CD4-positive, alpha-beta T cell treated with Interleukin-6 for 4 hours (primary cell): ENCODE measurements around the gene ZBTB6.
"Not testable (repeated sequence)": the region's sequence is repeated elsewhere in the genome, so short reads cannot be mapped to it uniquely, and the experiment has no call there.

Source experiments
- DNase-seq: peaks from one replicate; pipeline ENCODE4 v3.0.0-alpha.2; 2020; ENCODE audit warnings: mixed read lengths

Gene ZBTB6

DNA sequence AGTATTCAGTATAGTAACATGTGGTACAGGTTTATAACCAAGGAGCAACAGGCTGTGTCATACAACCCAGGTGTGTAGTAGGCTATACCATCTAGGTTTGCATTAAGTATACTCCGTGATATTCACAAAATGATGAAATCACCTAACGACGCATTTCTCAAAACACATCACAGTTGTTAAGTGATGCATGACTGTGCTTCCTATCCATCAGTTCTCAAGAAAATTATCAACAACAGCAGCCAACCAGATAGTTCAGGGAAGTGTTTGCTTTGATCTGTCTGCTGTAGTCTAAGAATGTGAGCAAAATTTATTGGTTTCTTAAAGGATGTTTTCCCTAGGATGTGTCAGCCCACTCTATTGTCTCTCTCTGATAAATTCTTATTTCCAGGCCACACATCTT is 10.8 kb upstream of the ZBTB6 start:
- DNase-seq: no peak

GRCh38 chr9:122922713-122923112 is 9.6 kb upstream of the ZBTB6 start:
- DNase-seq: no peak

- no peak for DNase-seq
Measured at GRCh38 chr9:122918310-122918709, 5.2 kb upstream of the ZBTB6 start.

DNA sequence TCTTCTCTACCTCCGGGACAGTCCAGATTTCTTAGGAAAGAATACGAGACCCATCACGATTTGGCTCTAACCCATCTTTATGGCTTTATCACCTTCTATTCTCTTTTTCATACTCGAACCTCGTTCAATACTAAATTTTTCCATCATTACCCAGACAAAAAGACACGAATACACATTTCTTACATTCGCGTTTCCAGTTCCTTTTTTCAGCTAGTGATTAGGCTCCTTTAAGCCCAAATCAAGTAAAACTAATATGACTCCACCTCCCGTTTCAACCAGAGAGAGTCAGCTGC is 506 bp downstream of the ZBTB6 start:
- no peak for DNase-seq

DNA sequence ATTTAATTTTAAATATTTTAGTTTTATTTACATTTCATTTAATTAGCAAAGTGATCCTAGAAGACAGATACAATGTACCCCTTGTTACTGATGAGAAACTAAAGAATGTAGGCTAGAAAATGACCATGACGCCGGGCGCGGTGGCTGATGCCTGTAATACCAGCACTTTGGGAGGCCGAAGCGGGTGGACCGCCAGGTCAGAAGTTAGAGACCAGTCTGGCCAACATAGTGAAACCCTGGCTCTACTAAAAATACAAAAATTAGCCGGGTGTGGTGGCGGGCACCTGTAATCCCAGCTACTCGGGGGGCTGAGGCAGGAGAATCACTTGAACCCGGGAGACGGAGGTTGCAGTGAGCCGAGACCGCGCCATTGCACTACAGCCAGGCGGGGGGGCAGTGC is 7.0 kb downstream of the ZBTB6 start:
- not testable (repeated sequence) for DNase-seq

DNA sequence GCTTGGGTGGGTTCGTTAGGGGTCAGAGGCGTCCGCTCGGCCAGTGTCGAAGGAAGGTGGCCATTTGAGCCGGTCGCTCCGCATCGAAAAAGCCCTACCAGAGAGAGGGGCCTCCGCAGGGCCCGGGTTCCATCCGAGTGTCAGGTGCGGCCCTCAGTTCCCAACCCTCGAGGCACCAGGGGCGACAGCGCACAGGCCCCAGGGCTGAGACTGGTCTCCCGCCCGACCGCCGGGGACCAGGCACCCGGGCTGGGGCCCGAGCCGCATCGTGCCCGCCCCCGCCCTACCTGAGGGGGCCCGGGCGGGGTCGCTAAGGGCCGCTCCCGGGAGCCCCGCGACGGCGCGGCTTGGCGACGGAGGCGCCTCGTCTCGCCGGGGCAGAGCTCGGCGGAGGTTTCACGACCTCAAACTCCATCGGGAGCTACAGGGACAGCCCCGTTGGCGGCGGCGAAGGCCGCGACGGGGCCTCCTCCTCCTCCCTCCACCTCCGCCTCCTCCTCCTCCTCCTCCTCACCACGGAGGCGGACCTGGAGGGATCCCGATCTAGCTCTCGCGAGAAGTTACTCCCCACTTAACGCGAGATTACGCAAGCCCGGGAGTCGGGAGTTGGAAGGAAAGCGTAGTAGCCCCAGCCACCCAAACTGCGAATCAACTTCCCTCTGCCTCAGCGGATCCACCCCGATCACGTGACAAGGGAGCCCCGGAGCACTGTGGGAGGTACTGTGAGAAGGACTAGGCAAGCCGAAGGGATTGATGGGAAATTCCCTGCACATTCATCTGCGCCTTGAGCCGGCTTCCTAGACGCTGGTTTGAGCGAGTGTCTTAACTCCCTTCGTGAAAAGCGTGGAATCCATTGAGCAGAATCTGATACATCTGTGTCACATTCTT is 8.1 kb downstream of the ZBTB6 start, which contains the start of gene RC3H2:
TSS of gene RC3H2 (minus strand) at position 537 of the 888 bp plus-strand sequence. CDS start 7,850 bp downstream, outside the sequence.
- peak; percentile 95 for DNase-seq

DNA sequence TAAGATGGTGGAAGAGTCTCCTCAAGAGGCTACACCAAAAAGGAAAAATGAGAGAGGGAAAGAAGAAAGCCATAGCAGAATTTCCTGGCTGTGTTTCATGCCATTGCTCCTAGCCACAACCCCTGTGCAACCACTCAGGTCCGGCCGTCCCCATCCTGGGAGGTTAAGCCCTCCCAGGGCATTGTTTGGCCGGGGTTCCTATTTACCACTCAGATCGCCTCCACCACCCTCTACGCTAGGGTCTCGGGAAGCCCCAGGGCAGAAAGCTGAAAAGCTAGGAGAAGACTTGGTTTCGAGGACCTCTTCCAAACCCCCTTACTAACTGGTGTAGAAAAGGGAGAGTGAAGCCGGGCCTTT is 8.7 kb downstream of the ZBTB6 start:
- DNase-seq: peak; percentile 23

DNA sequence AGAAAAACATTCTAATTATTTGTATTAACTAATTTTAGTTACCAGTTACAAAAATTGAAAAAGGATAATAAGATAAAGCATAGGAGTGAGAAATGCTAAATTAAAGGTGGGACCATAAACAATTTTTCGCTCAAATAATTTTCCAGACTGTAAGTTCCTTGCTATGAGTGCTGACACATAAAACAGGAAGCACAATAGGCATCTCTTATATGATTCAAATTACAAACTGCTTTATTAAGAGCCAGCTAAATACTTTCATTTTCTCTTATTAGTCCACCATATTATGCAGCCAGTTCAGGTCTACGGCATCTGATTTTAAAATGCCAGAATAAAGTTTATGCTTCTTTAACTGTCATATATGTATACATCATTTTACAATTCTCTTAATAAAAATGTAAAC is 12.3 kb downstream of the ZBTB6 start:
- no peak for DNase-seq

GRCh38 chr9:122897969-122898368 is 15.2 kb downstream of the ZBTB6 start:
- no peak for DNase-seq

DNA sequence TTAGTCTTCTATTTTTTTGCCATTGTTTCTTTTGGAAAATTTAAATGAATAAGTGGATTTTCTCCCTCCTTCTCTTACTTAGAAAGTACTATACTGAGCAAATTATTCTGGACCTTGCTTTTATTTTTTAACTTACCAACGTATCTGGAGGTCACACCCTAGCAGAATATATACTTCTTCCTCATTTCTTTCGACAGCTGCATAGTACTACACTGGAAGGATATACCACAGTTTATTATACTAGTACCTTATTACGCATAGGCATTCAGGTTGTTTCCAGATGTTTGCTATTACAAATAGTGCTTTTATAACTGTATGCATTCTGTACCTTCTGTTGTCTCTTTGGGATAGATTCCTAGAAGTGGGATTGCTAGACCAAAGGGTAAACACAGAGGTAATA is 24.6 kb downstream of the ZBTB6 start:
- no peak for DNase-seq

DNA sequence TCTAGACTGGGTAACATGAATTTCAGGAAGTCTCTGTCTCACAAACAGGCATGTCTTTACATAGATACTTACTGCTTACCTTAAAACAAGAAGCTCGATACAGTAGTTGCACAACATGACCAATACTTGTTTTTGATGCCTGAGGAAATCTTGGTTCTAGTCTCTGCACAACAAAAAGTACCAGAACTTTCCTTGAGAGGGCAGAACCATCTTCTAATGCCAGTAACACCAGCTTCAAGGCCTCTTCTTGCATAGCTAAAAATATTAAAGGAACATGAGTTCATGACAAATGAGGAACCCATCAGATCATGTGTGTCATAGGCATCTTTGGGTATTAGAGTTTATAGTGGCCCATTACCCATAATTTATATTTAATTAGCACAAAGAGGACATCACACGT is 30.0 kb downstream of the ZBTB6 start:
- no peak for DNase-seq

GRCh38 chr9:122879443-122879842 is 33.7 kb downstream of the ZBTB6 start:
- no peak for DNase-seq

- DNase-seq: no peak
Measured at GRCh38 chr9:122875523-122875922, 37.6 kb downstream of the ZBTB6 start.

- not testable (repeated sequence) for DNase-seq
Measured at GRCh38 chr9:122867276-122867675, 45.8 kb downstream of the ZBTB6 start.

GRCh38 chr9:122866079-122866478 is 47.0 kb downstream of the ZBTB6 start:
- DNase-seq: no peak

DNA sequence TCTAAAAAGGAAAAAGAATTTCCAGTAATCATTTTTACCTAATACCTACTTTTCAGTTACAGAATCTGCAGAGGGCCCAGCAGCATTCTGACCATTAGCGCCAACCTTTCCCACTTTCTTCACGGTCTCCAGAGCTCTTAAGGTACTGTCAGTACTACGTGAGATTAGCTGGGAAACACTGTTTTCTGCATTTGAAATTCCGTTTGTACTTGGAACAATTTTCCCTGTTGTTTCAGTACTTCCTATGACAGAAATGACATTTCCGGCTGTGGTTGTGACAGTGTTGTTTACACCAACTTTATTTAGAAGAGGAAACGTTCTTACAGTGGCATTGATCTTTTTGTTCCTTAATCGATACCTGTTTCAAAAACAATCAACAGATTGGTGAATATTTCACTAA is 47.8 kb downstream of the ZBTB6 start:
- no peak for DNase-seq

- DNase-seq: no peak
Measured at GRCh38 chr9:122863407-122863806, 49.7 kb downstream of the ZBTB6 start.

DNA sequence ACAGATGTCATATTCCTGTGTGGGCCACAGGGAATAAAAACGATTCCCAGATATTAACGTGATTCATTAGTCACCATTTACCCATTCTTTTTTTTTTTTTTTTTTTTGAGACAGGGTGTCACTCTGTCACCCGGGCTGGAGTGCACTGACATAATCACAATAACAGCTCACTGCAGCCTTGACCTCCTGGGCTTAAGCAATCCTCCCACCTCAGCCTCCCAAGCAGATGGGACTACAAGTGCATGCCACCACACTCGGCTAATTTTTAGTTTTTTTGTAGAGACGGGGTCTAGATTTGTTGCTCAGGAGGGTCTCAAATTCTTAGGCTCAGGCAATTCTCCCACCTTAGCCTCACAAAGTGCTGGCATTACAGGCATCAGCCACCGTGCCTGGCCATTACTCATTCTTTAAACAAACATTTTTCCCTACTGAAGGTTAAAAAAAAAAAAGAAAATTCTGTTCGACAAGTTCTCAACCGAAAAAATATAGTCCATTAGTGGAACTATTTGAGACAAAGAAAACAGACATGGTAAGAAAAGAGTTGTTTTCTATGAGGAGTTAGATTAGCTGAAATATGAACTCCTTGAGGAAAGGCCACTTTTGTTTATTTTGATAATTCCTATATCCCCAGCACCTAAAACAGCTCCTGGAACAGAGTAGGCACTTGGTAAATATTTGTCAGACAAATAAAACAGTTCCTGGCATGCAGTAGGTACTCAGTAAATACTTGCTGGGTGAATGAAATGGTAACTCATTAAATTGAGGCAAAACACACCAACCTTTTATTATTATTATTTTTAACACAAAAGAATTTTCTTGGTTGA is 52.6 kb downstream of the ZBTB6 start:
- DNase-seq: no peak
